ENCODE results near the gene RDH14.

RDH14 gene

DNA sequence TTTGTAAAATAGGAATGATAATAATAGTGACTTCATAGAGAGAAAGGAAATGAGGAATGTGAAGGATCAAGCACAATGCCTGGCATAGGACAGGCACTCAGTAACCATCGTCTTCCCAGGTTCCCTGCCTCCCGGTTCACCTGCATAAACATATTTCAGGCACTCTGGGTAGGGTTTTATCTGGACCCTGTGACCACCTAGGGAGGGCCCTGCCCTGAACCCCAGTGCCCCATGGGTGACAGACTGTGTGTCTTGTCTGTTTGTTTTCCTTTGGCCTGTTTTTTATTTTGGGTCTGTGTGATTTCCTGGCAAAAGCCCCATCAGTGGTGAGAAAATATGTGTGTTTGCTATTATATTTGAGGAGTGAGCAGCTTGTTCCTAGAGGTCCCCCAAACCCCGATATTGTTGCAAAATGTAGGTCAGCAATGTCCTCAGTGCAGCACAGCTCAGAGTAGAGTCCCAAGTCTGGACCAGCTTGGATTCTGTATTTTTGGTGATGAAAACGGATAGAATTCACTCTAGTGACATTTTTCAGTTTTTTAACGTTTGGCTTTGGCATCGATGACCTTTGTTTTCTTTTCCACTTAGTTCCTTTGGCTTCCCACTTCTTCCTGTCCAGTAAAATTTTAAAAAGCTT is 38.5 kb upstream of the RDH14 start (continued):
- TF ChIP-seq ZNF223 (tag by site-specific recombination; IDR thresholded peaks at IDR 0.05), result no peak
- no peak for TF ChIP-seq ZNF701 (tag by site-specific recombination; IDR thresholded peaks at IDR 0.05)
- no peak for TF ChIP-seq ZNF10 (tag by site-specific recombination; IDR thresholded peaks at IDR 0.05)
- TF ChIP-seq, protein P1, sequence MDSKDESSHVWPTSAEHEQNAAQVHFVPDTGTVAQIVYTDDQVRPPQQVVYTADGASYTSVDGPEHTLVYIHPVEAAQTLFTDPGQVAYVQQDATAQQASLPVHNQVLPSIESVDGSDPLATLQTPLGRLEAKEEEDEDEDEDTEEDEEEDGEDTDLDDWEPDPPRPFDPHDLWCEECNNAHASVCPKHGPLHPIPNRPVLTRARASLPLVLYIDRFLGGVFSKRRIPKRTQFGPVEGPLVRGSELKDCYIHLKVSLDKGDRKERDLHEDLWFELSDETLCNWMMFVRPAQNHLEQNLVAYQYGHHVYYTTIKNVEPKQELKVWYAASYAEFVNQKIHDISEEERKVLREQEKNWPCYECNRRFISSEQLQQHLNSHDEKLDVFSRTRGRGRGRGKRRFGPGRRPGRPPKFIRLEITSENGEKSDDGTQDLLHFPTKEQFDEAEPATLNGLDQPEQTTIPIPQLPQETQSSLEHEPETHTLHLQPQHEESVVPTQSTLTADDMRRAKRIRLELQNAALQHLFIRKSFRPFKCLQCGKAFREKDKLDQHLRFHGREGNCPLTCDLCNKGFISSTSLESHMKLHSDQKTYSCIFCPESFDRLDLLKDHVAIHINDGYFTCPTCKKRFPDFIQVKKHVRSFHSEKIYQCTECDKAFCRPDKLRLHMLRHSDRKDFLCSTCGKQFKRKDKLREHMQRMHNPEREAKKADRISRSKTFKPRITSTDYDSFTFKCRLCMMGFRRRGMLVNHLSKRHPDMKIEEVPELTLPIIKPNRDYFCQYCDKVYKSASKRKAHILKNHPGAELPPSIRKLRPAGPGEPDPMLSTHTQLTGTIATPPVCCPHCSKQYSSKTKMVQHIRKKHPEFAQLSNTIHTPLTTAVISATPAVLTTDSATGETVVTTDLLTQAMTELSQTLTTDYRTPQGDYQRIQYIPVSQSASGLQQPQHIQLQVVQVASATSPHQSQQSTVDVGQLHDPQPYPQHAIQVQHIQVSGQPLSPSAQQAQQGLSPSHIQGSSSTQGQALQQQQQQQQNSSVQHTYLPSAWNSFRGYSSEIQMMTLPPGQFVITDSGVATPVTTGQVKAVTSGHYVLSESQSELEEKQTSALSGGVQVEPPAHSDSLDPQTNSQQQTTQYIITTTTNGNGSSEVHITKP (tag by site-specific recombination; IDR thresholded peaks at IDR 0.05), result no peak
- TF ChIP-seq, protein P2, sequence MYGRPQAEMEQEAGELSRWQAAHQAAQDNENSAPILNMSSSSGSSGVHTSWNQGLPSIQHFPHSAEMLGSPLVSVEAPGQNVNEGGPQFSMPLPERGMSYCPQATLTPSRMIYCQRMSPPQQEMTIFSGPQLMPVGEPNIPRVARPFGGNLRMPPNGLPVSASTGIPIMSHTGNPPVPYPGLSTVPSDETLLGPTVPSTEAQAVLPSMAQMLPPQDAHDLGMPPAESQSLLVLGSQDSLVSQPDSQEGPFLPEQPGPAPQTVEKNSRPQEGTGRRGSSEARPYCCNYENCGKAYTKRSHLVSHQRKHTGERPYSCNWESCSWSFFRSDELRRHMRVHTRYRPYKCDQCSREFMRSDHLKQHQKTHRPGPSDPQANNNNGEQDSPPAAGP (tag by site-specific recombination; IDR thresholded peaks at IDR 0.05), result no peak
- no peak for TF ChIP-seq ZBTB49 (tag by site-specific recombination; IDR thresholded peaks at IDR 0.05; ENCODE audit: low read depth)
- no peak for TF ChIP-seq KLF16 (tag by site-specific recombination; IDR thresholded peaks at IDR 0.05)
- TF ChIP-seq SCRT1 (tag by site-specific recombination; IDR thresholded peaks at IDR 0.05; ENCODE audit: borderline replicate concordance), result no peak
- no peak for TF ChIP-seq HOXC10 (CRISPR knock-in tag; IDR thresholded peaks at IDR 0.05)
- no peak for TF ChIP-seq ZNF292 (tag by site-specific recombination; IDR thresholded peaks at IDR 0.05; ENCODE audit: borderline replicate concordance, low read depth)
- TF ChIP-seq TRIM28 (IDR thresholded peaks at IDR 0.05; ENCODE audit: borderline replicate concordance, low read length), result no peak

DNA sequence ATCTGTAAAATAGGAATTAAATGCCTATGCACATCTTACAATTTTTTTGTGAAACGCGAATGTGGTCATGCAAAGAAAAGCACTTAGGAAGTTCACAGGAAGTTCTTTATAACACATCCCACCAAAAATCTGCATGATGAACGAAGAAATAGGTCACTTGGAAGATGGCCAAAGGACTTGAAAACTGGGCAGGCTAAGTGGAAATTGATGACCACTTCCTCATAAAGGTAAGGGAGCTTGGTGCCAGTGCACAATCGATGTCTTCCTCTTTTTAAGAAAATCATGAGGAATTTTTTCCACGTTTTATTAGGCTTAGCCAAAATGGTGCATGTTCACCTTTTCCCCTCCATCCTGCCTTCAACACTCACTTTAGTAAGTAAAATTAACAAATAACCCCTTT is 37.2 kb upstream of the RDH14 start:
- Histone ChIP-seq H3K4me1 (ENCODE audit: control insufficient read depth, insufficient read depth, low read length) (no peaks in the 10 kb centered on the region), H3K36me3 (ENCODE audit: control insufficient read depth in 2 of 2, insufficient read depth in 1 of 2, low read length in 2 of 2) (no peaks in the 10 kb centered on the region), H3K9me3 (ENCODE audit: control insufficient read depth, insufficient read depth, low read depth, low read length) (no peaks in the 10 kb centered on the region), H3K27ac (ENCODE audit: extremely low read depth, low read depth, low read length) (no peak overlapping the region), H3K4me3 (ENCODE audit: low read depth, low read length) (no peak overlapping the region)
- POLR2A ChIA-PET, result no interaction called here
- CTCF ChIA-PET, result no interaction called here
- TF ChIP-seq ZNF529 (tag by site-specific recombination; IDR thresholded peaks at IDR 0.05; ENCODE audit: insufficient replicate concordance) (no peak), EGR2 (tag by site-specific recombination; IDR thresholded peaks at IDR 0.05; ENCODE audit: low read depth) (no peak), ZNF223 (tag by site-specific recombination; IDR thresholded peaks at IDR 0.05) (no peak)
- TF ChIP-seq, protein P3, sequence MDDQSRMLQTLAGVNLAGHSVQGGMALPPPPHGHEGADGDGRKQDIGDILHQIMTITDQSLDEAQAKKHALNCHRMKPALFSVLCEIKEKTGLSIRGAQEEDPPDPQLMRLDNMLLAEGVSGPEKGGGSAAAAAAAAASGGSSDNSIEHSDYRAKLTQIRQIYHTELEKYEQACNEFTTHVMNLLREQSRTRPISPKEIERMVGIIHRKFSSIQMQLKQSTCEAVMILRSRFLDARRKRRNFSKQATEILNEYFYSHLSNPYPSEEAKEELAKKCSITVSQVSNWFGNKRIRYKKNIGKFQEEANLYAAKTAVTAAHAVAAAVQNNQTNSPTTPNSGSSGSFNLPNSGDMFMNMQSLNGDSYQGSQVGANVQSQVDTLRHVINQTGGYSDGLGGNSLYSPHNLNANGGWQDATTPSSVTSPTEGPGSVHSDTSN (CRISPR knock-in tag; IDR thresholded peaks at IDR 0.05), result no peak
- TF ChIP-seq, protein P4, sequence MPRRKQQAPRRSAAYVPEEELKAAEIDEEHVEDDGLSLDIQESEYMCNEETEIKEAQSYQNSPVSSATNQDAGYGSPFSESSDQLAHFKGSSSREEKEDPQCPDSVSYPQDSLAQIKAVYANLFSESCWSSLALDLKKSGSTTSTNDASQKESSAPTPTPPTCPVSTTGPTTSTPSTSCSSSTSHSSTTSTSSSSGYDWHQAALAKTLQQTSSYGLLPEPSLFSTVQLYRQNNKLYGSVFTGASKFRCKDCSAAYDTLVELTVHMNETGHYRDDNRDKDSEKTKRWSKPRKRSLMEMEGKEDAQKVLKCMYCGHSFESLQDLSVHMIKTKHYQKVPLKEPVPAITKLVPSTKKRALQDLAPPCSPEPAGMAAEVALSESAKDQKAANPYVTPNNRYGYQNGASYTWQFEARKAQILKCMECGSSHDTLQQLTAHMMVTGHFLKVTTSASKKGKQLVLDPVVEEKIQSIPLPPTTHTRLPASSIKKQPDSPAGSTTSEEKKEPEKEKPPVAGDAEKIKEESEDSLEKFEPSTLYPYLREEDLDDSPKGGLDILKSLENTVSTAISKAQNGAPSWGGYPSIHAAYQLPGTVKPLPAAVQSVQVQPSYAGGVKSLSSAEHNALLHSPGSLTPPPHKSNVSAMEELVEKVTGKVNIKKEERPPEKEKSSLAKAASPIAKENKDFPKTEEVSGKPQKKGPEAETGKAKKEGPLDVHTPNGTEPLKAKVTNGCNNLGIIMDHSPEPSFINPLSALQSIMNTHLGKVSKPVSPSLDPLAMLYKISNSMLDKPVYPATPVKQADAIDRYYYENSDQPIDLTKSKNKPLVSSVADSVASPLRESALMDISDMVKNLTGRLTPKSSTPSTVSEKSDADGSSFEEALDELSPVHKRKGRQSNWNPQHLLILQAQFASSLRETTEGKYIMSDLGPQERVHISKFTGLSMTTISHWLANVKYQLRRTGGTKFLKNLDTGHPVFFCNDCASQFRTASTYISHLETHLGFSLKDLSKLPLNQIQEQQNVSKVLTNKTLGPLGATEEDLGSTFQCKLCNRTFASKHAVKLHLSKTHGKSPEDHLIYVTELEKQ (tag by site-specific recombination; IDR thresholded peaks at IDR 0.05; ENCODE audit: borderline replicate concordance), result no peak

Data from HEK293 (cell line).